Adrenal gland (tissue), 12 donors: ENCODE data around the gene IGFALS. TPM values are rescaled to one million over a fixed set of nuclear protein-coding genes. Genes with fewer than 3 reads are reported as not detected.
A peak's percentile ranks its signal among the peaks of the same experiment; 100 is the strongest.

Source experiments
- DNase-seq, 7 donors: peaks; one replicate each; pipeline ENCODE4 v3.0.0-alpha.2; 2019 to 2020
- H3K27ac ChIP-seq, 5 donors: fragments of 200-600 bp; sonication (generic) in 4 of 5; 1 replicate in 3 of 5; 2 replicates in 2 of 5; pipeline versions ENCODE4 v1.5.1 to v1.8.0; 2016 to 2020; ENCODE audit warnings: mild to moderate bottlenecking in 1 of 5
- H3K27me3 ChIP-seq: fragments of 200-600 bp; 2 replicates; pipeline ENCODE4 v1.8.0; 2021
- H3K36me3 ChIP-seq, 2 donors: fragments of 200-600 bp; replicated peaks in 1 of 2; 1 replicate in 1 of 2; 2 replicates in 1 of 2; pipeline versions ENCODE4 v1.5.1 to v1.8.0; 2018 to 2022
- H3K4me1 ChIP-seq, 2 donors: fragments of 200-600 bp; replicated peaks in 1 of 2; 1 replicate in 1 of 2; 2 replicates in 1 of 2; pipeline versions ENCODE4 v1.5.1 to v1.8.0; 2018 to 2021
- H3K4me3 ChIP-seq, 4 donors: fragments of 200-600 bp; sonication (generic) in 3 of 4; one replicate each; pipeline ENCODE4 v1.5.1; 2016 to 2018
- H3K9me3 ChIP-seq, 3 donors: fragments of 200-600 bp; sonication (generic) in 1 of 3; replicated peaks in 1 of 3; 1 replicate in 2 of 3; 2 replicates in 1 of 3; pipeline versions ENCODE4 v1.5.1 to v1.8.0; 2016 to 2021
- CTCF ChIP-seq, 6 experiments: fragments of 450-650 bp in 4 of 6; fragments of 200-600 bp in 2 of 6; sonication (generic) in 1 of 6; IDR thresholded peaks; 1 replicate in 5 of 6; 2 replicates in 1 of 6; pipeline versions ENCODE4 v1.5.1 to v1.8.0; 2016 to 2021; ENCODE audit warnings: antibody characterized with exemption in 6 of 6, mild to moderate bottlenecking in 2 of 6, moderate library complexity in 1 of 6
- POLR2A ChIP-seq, 2 donors: fragments of 450-650 bp; IDR thresholded peaks; one replicate each; pipeline ENCODE4 v1.6.1; 2017; ENCODE audit warnings: antibody characterized with exemption in 2 of 2, mild to moderate bottlenecking in 2 of 2, moderate library complexity in 1 of 2
- WGBS, 4 donors: extraction: QIAGEN DNeasy Blood & Tissue Kit in 2 of 4; methylation state at CpG; one replicate each; pipeline versions ENCODE4 v1.1.5 to v1.1.7; 2013 to 2017; 5-methylcytosine and 5-hydroxymethylcytosine counted together
- intact Hi-C, 2 donors: fragments of 100-400 bp; cut with DNase I; formaldehyde crosslinking; loops; one replicate each; pipeline versions ENCODE4 v1.14.1 to v1.15.0; 2022 to 2023
- polyA plus RNA-seq, 3 donors: library from polyadenylated mRNA; stranded (reverse); fragments of 200-250 nt in 2 of 3; fragments of 350-450 nt in 1 of 3; fragmentation: Illumina TruSeq in 1 of 3; extraction: RNeasy Lipid Tissue Mini Kit (QIAGEN cat#74804) in 1 of 3; gene quantifications; one replicate each; pipeline ENCODE4 v1.2.3, GENCODE V29; 2013 to 2014
- total RNA-seq, 9 donors: library from RNA; depleted of rRNA in 4 of 9; stranded (reverse); fragments of >200 nt in 4 of 9; fragments of 120-200 nt in 1 of 9; fragmentation: NEBNext Ultra II Directional in 1 of 9; extraction: Animal tissue kit (Norgen Biotek cat#: 25700) in 1 of 9; gene quantifications; one replicate each; pipeline versions ENCODE4 v1.1.0 to v1.2.4, GENCODE V29; 2013 to 2023
- donor health status: healthy with polysubstance abuse.
- donor health status: Bipolar disorder and iron deficiency.
- donor health status: DM: yes; HTN: yes; CAD: no.
- donor health status: DM: no; HTN: no; CAD: no.
- donor health status: DM: no; HTN: no; CAD: no.
- donor health status: DM: yes; HTN: yes; CAD: no.

IGFALS gene
- total and polyA plus RNA-seq, 12 donors, result 0.11 to 3.9 (median 0.31) TPM; not detected in 2

GRCh38 chr16:1817716-1818115, 24.2 kb upstream of the IGFALS start:
- Histone ChIP-seq H3K9me3 (no peaks in the 10 kb centered on the region), H3K4me1 (no peaks in the 10 kb centered on the region), H3K36me3 (peaks cover 0 to 85% of the 10 kb centered on the region in 2 donors), H3K4me3 (no peak overlapping the region), H3K27ac (peak overlapping the region in 1 of 5 donors; percentile 47), H3K27me3 (no peaks in the 10 kb centered on the region)
- DNase-seq, result peak in 4 of 7 donors; percentile 16 to 31 (median 22)
- WGBS, 4 donors, result 72 to 87% (median 78%) methylated on average over 17 of the region's 17 CpGs
- intact Hi-C loops, result no loop called here
- no peak for TF ChIP-seq CTCF (IDR thresholded peaks at IDR 0.05)
- TF ChIP-seq POLR2A (IDR thresholded peaks at IDR 0.05), result no peak

GRCh38 chr16:1817276-1817589, 23.7 kb upstream of the IGFALS start:
- TF ChIP-seq POLR2A (IDR thresholded peaks at IDR 0.05) (no peak), CTCF (IDR thresholded peaks at IDR 0.05) (no peak)
- H3K27me3 ChIP-seq, result no peaks in the 10 kb centered on the region
- H3K4me3 ChIP-seq, result no peak overlapping the region
- H3K4me1 ChIP-seq, result no peaks in the 10 kb centered on the region
- H3K9me3 ChIP-seq, result no peaks in the 10 kb centered on the region
- WGBS, 4 donors, result 91 to 97% (median 95%) methylated on average over 7 to 9 of the region's 9 CpGs
- intact Hi-C loops, result no loop called here
- H3K36me3 ChIP-seq, result peaks cover 0 to 81% of the 10 kb centered on the region in 2 donors
- DNase-seq, result no peak
- no peak overlapping the region for H3K27ac ChIP-seq

- H3K36me3 ChIP-seq, result peaks cover 0 to 76% of the 10 kb centered on the region in 2 donors
- H3K4me3 ChIP-seq, result no peak overlapping the region
- H3K4me1 ChIP-seq, result no peaks in the 10 kb centered on the region
- TF ChIP-seq POLR2A (IDR thresholded peaks at IDR 0.05) (no peak), CTCF (IDR thresholded peaks at IDR 0.05) (no peak)
- no peak for DNase-seq
- no peaks in the 10 kb centered on the region for H3K9me3 ChIP-seq
- no peak overlapping the region for H3K27ac ChIP-seq
- H3K27me3 ChIP-seq, result no peaks in the 10 kb centered on the region
- intact Hi-C loops, result no loop called here
- WGBS, 4 donors, result 91 to 95% (median 94%) methylated on average over 16 to 40 of the region's 40 CpGs
Measured at GRCh38 chr16:1816396-1817275, 23.1 kb upstream of the IGFALS start.

GRCh38 chr16:1815461-1815860, 22.0 kb upstream of the IGFALS start:
- Histone ChIP-seq H3K36me3 (peaks cover 0 to 70% of the 10 kb centered on the region in 2 donors), H3K9me3 (no peaks in the 10 kb centered on the region), H3K27ac (no peak overlapping the region), H3K27me3 (no peaks in the 10 kb centered on the region), H3K4me3 (no peak overlapping the region), H3K4me1 (no peaks in the 10 kb centered on the region)
- intact Hi-C loops, result no loop called here
- no peak for TF ChIP-seq POLR2A (IDR thresholded peaks at IDR 0.05)
- TF ChIP-seq CTCF (IDR thresholded peaks at IDR 0.05), result no peak
- DNase-seq, result no peak
- 88 to 95% (median 93%) methylated on average over 9 to 11 of the region's 11 CpGs for WGBS, 4 donors
